ENCODE measurements around the gene PAGE2.

DNA sequence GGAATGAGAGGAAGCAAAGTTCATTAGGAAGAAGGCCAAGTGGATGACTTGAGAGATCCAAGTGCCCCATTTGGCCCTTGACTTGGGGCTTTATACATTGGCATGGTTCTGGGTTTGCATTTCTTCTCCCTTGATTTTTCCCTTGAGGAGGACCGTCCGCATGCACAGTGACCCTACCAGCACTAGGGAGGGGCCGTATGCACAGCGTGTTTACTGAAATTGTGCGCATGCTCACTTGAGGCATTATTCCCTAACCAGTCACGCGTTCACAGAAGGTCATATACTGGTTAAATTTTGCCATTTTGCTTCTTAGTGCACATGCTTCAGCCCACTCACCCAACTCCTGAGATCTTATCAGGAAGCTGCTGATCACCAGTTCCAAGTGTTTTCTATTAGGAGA is 35.1 kb downstream of the PAGE2 start:
- TF ChIP-seq, protein P1, sequence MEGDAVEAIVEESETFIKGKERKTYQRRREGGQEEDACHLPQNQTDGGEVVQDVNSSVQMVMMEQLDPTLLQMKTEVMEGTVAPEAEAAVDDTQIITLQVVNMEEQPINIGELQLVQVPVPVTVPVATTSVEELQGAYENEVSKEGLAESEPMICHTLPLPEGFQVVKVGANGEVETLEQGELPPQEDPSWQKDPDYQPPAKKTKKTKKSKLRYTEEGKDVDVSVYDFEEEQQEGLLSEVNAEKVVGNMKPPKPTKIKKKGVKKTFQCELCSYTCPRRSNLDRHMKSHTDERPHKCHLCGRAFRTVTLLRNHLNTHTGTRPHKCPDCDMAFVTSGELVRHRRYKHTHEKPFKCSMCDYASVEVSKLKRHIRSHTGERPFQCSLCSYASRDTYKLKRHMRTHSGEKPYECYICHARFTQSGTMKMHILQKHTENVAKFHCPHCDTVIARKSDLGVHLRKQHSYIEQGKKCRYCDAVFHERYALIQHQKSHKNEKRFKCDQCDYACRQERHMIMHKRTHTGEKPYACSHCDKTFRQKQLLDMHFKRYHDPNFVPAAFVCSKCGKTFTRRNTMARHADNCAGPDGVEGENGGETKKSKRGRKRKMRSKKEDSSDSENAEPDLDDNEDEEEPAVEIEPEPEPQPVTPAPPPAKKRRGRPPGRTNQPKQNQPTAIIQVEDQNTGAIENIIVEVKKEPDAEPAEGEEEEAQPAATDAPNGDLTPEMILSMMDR (IDR thresholded peaks at IDR 0.05): no peak
- TF ChIP-seq POLR2A (IDR thresholded peaks at IDR 0.05): no peak
